Islet precursor cell (in vitro differentiated cells): ENCODE results near the gene MTAP.
A peak's percentile ranks its signal among the peaks of the same experiment; 100 is the strongest.

Experiments used
- DNase-seq: peaks from one replicate; pipeline ENCODE4 v3.0.0-alpha.2; 2018

The MTAP gene

GRCh38 chr9:21802418-21803000 is at the start of gene MTAP:
Gene MTAP (plus strand): TSS chr9:21802636. CDS start chr9:21802749, 113 bp downstream.
- peak; percentile 97 for DNase-seq

- DNase-seq, result no peak
Observed at GRCh38 chr9:21753523-21753922, 48.9 kb upstream of the MTAP start.

- no peak for DNase-seq
Observed at GRCh38 chr9:21754741-21755140, 47.7 kb upstream of the MTAP start.

GRCh38 chr9:21758540-21758939 is 43.9 kb upstream of the MTAP start:
- DNase-seq, result no peak

- DNase-seq, result no peak
Observed at GRCh38 chr9:21761309-21761901, 41.0 kb upstream of the MTAP start.

GRCh38 chr9:21762064-21762463 is 40.4 kb upstream of the MTAP start:
- DNase-seq, result no peak

GRCh38 chr9:21764846-21765245 is 37.6 kb upstream of the MTAP start:
- DNase-seq, result no peak

- DNase-seq, result no peak
Observed at GRCh38 chr9:21766096-21766495, 36.3 kb upstream of the MTAP start.

GRCh38 chr9:21770871-21771560 is 31.4 kb upstream of the MTAP start:
- DNase-seq, result no peak

- no peak for DNase-seq
Observed at GRCh38 chr9:21777701-21778100, 24.7 kb upstream of the MTAP start.

- no peak for DNase-seq
Observed at GRCh38 chr9:21778304-21778703, 24.1 kb upstream of the MTAP start.

- no peak for DNase-seq
Observed at GRCh38 chr9:21779397-21779796, 23.0 kb upstream of the MTAP start.

GRCh38 chr9:21781656-21782055 is 20.8 kb upstream of the MTAP start:
- DNase-seq, result no peak

GRCh38 chr9:21782205-21782604 is 20.2 kb upstream of the MTAP start:
- peak; percentile 70 for DNase-seq

GRCh38 chr9:21788752-21789151 is 13.7 kb upstream of the MTAP start:
- no peak for DNase-seq

GRCh38 chr9:21789541-21790037 is 12.8 kb upstream of the MTAP start:
- DNase-seq, result peak; percentile 72

GRCh38 chr9:21795483-21795882 is 7.0 kb upstream of the MTAP start:
- no peak for DNase-seq

- DNase-seq, result no peak
Observed at GRCh38 chr9:21796768-21797167, 5.7 kb upstream of the MTAP start.

GRCh38 chr9:21800931-21801682 is 1.3 kb upstream of the MTAP start:
- no peak for DNase-seq

GRCh38 chr9:21801683-21802417 is 586 bp upstream of the MTAP start:
- DNase-seq, result peak; percentile 95

- DNase-seq, result no peak
Observed at GRCh38 chr9:21803649-21804048, 1.2 kb downstream of the MTAP start.

GRCh38 chr9:21804331-21804730 is 1.9 kb downstream of the MTAP start:
- DNase-seq, result no peak

- no peak for DNase-seq
Observed at GRCh38 chr9:21804791-21805190, 2.4 kb downstream of the MTAP start.
